ENCODE data around the gene TET3. TPM values are rescaled to one million over a fixed set of nuclear protein-coding genes. Genes with fewer than 3 reads are reported as not detected.

Gene TET3
- total and polyA plus RNA-seq, 7 donors = 1.8 to 9.6 (median 3.3) TPM

GRCh38 chr2:73979686-73980085 is 5.0 kb upstream of the TET3 start:
- peaks cover 2 to 13% (median 9%) of the 10 kb centered on the region in 3 donors for H3K27me3 ChIP-seq
- peak in 1 of 4 donors; percentile 34 for TF ChIP-seq POLR2AphosphoS5 (IDR thresholded peaks at IDR 0.05)
- TF ChIP-seq POLR2A (IDR thresholded peaks at IDR 0.05) = no peak
- 25 to 41% methylated on average over 3 of the region's 3 CpGs for WGBS, 2 donors
- intact Hi-C loops (cut with DNase I) = loop anchor here (10.0 kb wide), 1 partner anchor 155 kb away; the partner anchor contains the start of gene STAMBP
- DNase-seq = no peak
- no peak overlapping the region for H3K4me3 ChIP-seq
- H3K36me3 ChIP-seq = no peaks in the 10 kb centered on the region
- peaks cover 0 to 32% (median 22%) of the 10 kb centered on the region in 4 donors for H3K4me1 ChIP-seq
- H3K27ac ChIP-seq = no peak overlapping the region
- no peaks in the 10 kb centered on the region for H3K9me3 ChIP-seq

- no peak for TF ChIP-seq EP300 (IDR thresholded peaks at IDR 0.05)
- no peak for TF ChIP-seq CTCF (IDR thresholded peaks at IDR 0.05)
- no peak for TF ChIP-seq POLR2AphosphoS5 (IDR thresholded peaks at IDR 0.05)
- no peak for TF ChIP-seq POLR2A (IDR thresholded peaks at IDR 0.05)
- peaks cover 2 to 13% (median 9%) of the 10 kb centered on the region in 3 donors for H3K27me3 ChIP-seq
- H3K9me3 ChIP-seq = no peaks in the 10 kb centered on the region
- WGBS, 2 donors = 16 to 72% methylated on average over 2 of the region's 2 CpGs
- no peak for DNase-seq
- H3K36me3 ChIP-seq = no peaks in the 10 kb centered on the region
- intact Hi-C loops (cut with DNase I) = loop anchor here (10.0 kb wide), 1 partner anchor 156 kb away; the partner anchor contains the start of gene STAMBP
- no peak overlapping the region for H3K4me3 ChIP-seq
- peaks cover 0 to 33% (median 23%) of the 10 kb centered on the region in 4 donors for H3K4me1 ChIP-seq
- H3K27ac ChIP-seq = no peak overlapping the region
Measured at GRCh38 chr2:73980566-73980965, 4.1 kb upstream of the TET3 start.

GRCh38 chr2:73981081-73982001 is 3.4 kb upstream of the TET3 start:
- peaks cover 0 to 41% (median 30%) of the 10 kb centered on the region in 4 donors for H3K4me1 ChIP-seq
- 6 to 22% methylated on average over 31 of the region's 31 CpGs for WGBS, 2 donors
- H3K9me3 ChIP-seq = no peaks in the 10 kb centered on the region
- TF ChIP-seq POLR2AphosphoS5 (IDR thresholded peaks at IDR 0.05) (no peak), EP300 (IDR thresholded peaks at IDR 0.05) (no peak), POLR2A (IDR thresholded peaks at IDR 0.05) (no peak), CTCF (IDR thresholded peaks at IDR 0.05) (no peak)
- peak; percentile 68 for DNase-seq
- intact Hi-C loops (cut with DNase I) = loop anchor here (10.0 kb wide), 1 partner anchor 157 kb away; the partner anchor contains the start of gene STAMBP
- peak overlapping the region in 3 of 4 donors; percentile 18 to 29 (median 23) for H3K27ac ChIP-seq
- H3K36me3 ChIP-seq = no peaks in the 10 kb centered on the region
- peak overlapping the region; percentile 10 to 43 (median 36) for H3K4me3 ChIP-seq
- H3K27me3 ChIP-seq = peaks cover 2 to 13% (median 9%) of the 10 kb centered on the region in 3 donors

- H3K36me3 ChIP-seq = no peaks in the 10 kb centered on the region
- intact Hi-C loops (cut with DNase I) = loop anchor here (10.0 kb wide), 1 partner anchor 157 kb away; the partner anchor contains the start of gene STAMBP
- 34 to 76% methylated on average over 7 of the region's 7 CpGs for WGBS, 2 donors
- no peaks in the 10 kb centered on the region for H3K9me3 ChIP-seq
- no peak overlapping the region for H3K27ac ChIP-seq
- peaks cover 0 to 48% (median 36%) of the 10 kb centered on the region in 4 donors for H3K4me1 ChIP-seq
- no peak for DNase-seq
- TF ChIP-seq POLR2AphosphoS5 (IDR thresholded peaks at IDR 0.05) = no peak
- no peak for TF ChIP-seq CTCF (IDR thresholded peaks at IDR 0.05)
- TF ChIP-seq EP300 (IDR thresholded peaks at IDR 0.05) = no peak
- TF ChIP-seq POLR2A (IDR thresholded peaks at IDR 0.05) = no peak
- peaks cover 2 to 13% (median 9%) of the 10 kb centered on the region in 3 donors for H3K27me3 ChIP-seq
- H3K4me3 ChIP-seq = no peak overlapping the region
Measured at GRCh38 chr2:73982140-73982617, 2.5 kb upstream of the TET3 start.

Measured in sigmoid colon (tissue), 7 donors.